Left ventricle myocardium inferior (tissue), 1 donor: ENCODE measurements around the gene IYD. TPM values are rescaled to one million over a fixed set of nuclear protein-coding genes. Genes with fewer than 3 reads are reported as not detected.
A peak's percentile ranks its signal among the peaks of the same experiment; 100 is the strongest.

Source experiments
- DNase-seq: peaks from one replicate; pipeline ENCODE4 v3.0.0-alpha.2; 2020
- H3K27ac ChIP-seq: fragments of 200-600 bp; replicated peaks from 2 replicates; pipeline ENCODE4 v1.8.0; 2021
- H3K27me3 ChIP-seq: fragments of 200-600 bp; 2 replicates; pipeline ENCODE4 v1.8.0; 2021; ENCODE audit warnings: low read depth
- H3K36me3 ChIP-seq: fragments of 200-600 bp; 2 replicates; pipeline ENCODE4 v1.8.0; 2021
- H3K4me1 ChIP-seq: fragments of 200-600 bp; 2 replicates; pipeline ENCODE4 v1.8.0; 2021
- H3K4me3 ChIP-seq: fragments of 200-600 bp; 2 replicates; pipeline ENCODE4 v1.8.0; 2021; ENCODE audit warnings: mild to moderate bottlenecking, moderate library complexity
- H3K9me3 ChIP-seq: fragments of 200-600 bp; replicated peaks from 2 replicates; pipeline ENCODE4 v1.8.0; 2021
- intact Hi-C: fragments of 100-400 bp; cut with micrococcal nuclease; formaldehyde crosslinking; loops from one replicate; pipeline ENCODE4 v1.11.0; 2022
- long read RNA-seq: library from polyadenylated mRNA; unstranded; transcript quantifications from one replicate; pipeline ENCODE4 v2.0.0, GENCODE V29; 2021
- total RNA-seq: library from RNA; stranded (reverse); fragmentation: NEBNext Ultra II Directional; extraction: Animal tissue kit (Norgen Biotek cat#: 25700); gene quantifications from one replicate; pipeline ENCODE4 v1.2.1, GENCODE V29; 2021
- TF ChIP-seq, protein P1 (sequence below): fragments of 200-600 bp; IDR thresholded peaks from 2 replicates; pipeline ENCODE4 v1.8.0; 2021; ENCODE audit warnings: antibody characterized with exemption, mild to moderate bottlenecking, borderline replicate concordance
- donor health status: DM: no; HTN: yes; CAD: no; lungs with severe emphysema.

The IYD gene, protein sequence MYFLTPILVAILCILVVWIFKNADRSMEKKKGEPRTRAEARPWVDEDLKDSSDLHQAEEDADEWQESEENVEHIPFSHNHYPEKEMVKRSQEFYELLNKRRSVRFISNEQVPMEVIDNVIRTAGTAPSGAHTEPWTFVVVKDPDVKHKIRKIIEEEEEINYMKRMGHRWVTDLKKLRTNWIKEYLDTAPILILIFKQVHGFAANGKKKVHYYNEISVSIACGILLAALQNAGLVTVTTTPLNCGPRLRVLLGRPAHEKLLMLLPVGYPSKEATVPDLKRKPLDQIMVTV
- not detected for total RNA-seq
- long read RNA-seq = 0 reads

DNA sequence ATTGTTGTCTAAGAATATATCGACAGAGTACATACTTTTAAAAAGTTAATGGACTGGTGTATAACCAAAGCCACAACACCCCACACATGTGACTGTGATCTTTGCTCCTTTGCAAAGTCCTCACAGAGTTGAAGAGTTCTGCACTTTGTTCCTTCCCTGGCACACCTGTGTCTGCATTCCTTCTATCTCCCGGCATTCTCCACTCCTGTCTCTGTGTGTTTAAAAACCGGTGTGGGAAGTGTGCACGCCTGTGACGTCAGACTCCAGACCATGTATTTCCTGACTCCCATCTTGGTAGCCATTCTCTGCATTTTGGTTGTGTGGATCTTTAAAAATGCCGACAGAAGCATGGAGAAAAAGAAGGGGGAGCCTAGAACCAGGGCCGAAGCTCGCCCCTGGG, at the start of gene IYD:
Gene IYD (plus strand): TSS at position 251 of the 400 bp plus-strand sequence. CDS start 20 bp downstream, at position 271.
- Histone ChIP-seq H3K4me1 (peaks cover 12% of the 10 kb centered on the region), H3K9me3 (no peaks in the 10 kb centered on the region), H3K27me3 (no peaks in the 10 kb centered on the region), H3K4me3 (no peak within 1 kb of the TSS), H3K27ac (no peak within 1 kb of the TSS), H3K36me3 (no peaks in the 10 kb centered on the region)
- intact Hi-C loops = no loop called here
- TF ChIP-seq, protein P1, sequence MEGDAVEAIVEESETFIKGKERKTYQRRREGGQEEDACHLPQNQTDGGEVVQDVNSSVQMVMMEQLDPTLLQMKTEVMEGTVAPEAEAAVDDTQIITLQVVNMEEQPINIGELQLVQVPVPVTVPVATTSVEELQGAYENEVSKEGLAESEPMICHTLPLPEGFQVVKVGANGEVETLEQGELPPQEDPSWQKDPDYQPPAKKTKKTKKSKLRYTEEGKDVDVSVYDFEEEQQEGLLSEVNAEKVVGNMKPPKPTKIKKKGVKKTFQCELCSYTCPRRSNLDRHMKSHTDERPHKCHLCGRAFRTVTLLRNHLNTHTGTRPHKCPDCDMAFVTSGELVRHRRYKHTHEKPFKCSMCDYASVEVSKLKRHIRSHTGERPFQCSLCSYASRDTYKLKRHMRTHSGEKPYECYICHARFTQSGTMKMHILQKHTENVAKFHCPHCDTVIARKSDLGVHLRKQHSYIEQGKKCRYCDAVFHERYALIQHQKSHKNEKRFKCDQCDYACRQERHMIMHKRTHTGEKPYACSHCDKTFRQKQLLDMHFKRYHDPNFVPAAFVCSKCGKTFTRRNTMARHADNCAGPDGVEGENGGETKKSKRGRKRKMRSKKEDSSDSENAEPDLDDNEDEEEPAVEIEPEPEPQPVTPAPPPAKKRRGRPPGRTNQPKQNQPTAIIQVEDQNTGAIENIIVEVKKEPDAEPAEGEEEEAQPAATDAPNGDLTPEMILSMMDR = no peak
- no peak for DNase-seq

DNA sequence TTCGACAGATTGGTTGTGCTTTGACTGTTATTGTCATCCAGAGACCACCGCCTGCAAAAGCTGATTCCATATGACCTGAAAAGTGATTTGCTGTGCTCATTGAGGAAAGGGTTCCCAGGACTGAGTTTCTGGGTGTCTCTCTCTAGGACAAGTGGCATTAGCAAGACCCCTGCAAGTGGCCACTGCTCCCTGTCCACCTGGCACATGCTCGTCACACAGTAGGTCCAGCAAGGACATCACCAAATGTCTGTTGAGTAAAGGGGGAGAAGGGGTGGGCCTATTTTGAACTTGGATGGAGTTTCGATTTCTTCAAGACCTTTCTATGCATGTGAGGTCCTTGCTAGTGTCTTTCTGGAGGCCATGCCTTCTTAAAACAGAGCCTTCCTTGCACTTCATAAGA, 48.9 kb upstream of the IYD start:
- H3K9me3 ChIP-seq = no peaks in the 10 kb centered on the region
- H3K4me3 ChIP-seq = no peak overlapping the region
- H3K36me3 ChIP-seq = no peaks in the 10 kb centered on the region
- TF ChIP-seq, protein P1 = no peak
- no peak for DNase-seq
- no peaks in the 10 kb centered on the region for H3K27me3 ChIP-seq
- peaks cover 37% of the 10 kb centered on the region for H3K4me1 ChIP-seq
- intact Hi-C loops = no loop called here
- H3K27ac ChIP-seq = peak overlapping the region; percentile 68

DNA sequence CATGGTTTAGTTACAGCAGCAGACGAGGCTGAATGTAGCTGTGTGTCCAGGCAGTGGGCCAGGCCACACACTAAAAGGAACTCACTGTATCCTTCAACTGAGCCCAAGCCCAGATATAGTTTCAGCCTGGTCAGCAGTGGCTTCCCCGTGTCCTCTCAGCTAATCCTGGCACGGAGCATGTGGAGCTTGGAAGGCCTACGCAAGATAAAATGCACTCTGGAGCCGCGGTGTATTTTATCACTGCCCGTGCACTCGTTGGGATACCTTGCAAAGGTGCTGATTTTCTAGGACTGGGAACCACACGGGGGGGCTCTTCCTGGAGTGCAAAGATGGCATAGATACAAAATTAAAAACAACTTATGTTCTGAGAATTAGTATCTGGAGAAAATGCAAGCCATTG, 48.4 kb upstream of the IYD start:
- peak; percentile 73 for DNase-seq
- H3K4me1 ChIP-seq = peaks cover 41% of the 10 kb centered on the region
- H3K4me3 ChIP-seq = no peak overlapping the region
- TF ChIP-seq, protein P1 = no peak
- no peaks in the 10 kb centered on the region for H3K27me3 ChIP-seq
- H3K36me3 ChIP-seq = no peaks in the 10 kb centered on the region
- intact Hi-C loops = no loop called here
- H3K27ac ChIP-seq = peak overlapping the region; percentile 68
- H3K9me3 ChIP-seq = no peaks in the 10 kb centered on the region

DNA sequence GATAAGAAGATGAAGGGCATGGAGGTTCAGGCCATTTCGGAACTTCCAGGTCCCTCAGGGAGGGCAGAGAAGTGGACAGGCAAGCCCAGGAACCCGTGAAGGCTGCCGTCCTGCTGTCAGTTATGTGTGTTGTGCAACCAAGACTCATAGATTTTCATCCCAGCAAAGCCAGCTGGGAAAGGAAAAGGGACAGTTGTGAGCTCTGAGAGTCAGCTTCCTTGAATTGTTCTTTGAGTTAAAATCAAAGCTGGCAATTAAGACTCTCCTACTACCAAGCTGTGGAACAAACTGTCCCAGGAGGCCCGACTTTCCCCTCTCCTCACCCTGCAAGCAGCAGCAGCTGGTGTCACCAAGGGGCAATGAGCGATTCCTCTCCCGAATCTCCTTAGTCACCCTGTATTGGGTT, 46.3 kb upstream of the IYD start:
- Histone ChIP-seq H3K9me3 (no peaks in the 10 kb centered on the region), H3K27ac (peak overlapping the region; percentile 66), H3K27me3 (no peaks in the 10 kb centered on the region), H3K4me3 (no peak overlapping the region), H3K36me3 (no peaks in the 10 kb centered on the region), H3K4me1 (peaks cover 42% of the 10 kb centered on the region)
- no peak for DNase-seq
- TF ChIP-seq, protein P1 = no peak
- intact Hi-C loops = no loop called here

DNA sequence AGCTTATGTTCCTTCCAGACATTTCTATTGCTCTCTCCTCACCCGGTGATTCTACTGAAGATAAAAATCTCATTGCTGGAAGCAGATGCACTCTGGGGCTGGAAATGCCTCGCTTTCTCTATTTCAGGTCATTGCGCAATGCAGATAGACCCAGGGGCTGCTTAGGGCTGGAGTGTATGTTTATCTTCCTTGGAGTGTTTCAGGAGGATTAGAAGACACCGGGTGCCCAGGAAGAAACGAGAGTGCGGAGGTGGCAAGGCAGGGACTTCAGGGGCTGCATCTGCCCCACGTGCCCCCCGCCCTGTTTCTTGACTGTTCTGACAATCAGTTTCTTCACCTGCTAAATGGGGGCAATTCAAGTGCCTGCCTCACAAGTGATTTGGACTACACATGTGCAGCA, 45.6 kb upstream of the IYD start:
- intact Hi-C loops = no loop called here
- Histone ChIP-seq H3K9me3 (no peaks in the 10 kb centered on the region), H3K27ac (no peak overlapping the region), H3K4me1 (peaks cover 47% of the 10 kb centered on the region), H3K27me3 (no peaks in the 10 kb centered on the region), H3K36me3 (no peaks in the 10 kb centered on the region), H3K4me3 (no peak overlapping the region)
- DNase-seq = no peak
- TF ChIP-seq, protein P1 = no peak
